GM19395 (cell line): ENCODE results near the gene GSTA2.
"Not testable (repeated sequence)": the region's sequence is repeated elsewhere in the genome, so short reads cannot be mapped to it uniquely, and the experiment has no call there.

Experiments used
- ATAC-seq: cut with Tn5 transposase; IDR thresholded peaks from one replicate; pipeline ENCODE4 v1.9.1; 2021; ENCODE audit warnings: mild to moderate bottlenecking, moderate library complexity; ENCODE audit not compliant: unreplicated experiment

Gene GSTA2

DNA sequence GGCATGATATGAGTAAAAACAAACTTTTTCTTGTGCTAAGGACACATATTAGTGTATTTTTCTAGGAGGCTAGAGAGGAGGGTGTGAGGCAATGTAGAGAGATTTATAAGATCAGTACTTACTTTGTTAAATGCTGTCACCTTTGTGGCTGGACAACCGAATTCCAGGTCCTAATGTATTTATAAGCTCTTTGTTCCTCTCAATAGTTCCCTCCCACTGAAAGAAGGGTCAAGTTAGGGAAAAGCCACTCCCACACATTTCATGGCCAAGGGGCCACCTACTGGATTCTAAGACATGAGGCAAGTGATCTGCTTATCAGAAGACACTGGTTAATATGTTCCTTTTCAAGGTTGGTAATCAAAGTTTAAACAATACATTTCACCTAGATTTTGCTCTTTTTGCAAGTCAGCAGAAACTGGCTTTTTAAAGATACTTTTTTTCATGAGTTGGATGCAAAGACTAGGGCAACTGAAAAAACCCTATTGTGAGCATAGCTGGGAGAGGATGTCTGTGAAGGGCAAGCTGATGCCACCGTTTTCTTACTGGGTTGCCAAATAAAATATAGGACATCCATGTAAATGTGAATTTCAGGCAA is at the start of gene GSTA2:
GSTA2 (minus strand) TSS at position 154 of the 595 bp plus-strand sequence. CDS start 5,528 bp downstream, outside the sequence.
- ATAC-seq = not testable (repeated sequence)

DNA sequence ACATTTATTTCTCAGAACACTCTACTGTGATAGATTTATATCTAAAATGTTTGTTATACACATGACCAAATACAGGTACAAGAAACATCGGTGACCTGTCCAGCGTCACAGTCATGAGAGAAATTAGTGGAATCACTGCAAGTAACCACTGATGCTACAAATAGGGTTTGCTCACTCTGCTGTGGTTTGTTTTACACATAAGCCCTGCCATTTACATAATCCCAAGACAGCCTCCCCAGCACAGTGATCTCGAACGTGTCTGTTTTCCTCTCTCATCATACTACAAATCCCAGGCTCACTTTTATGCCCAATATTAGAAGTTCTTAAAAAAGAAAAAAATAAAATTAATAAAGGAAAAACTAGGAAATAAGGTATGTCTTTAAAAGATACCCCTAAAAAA is 46.5 kb upstream of the GSTA2 start:
- not testable (repeated sequence) for ATAC-seq

DNA sequence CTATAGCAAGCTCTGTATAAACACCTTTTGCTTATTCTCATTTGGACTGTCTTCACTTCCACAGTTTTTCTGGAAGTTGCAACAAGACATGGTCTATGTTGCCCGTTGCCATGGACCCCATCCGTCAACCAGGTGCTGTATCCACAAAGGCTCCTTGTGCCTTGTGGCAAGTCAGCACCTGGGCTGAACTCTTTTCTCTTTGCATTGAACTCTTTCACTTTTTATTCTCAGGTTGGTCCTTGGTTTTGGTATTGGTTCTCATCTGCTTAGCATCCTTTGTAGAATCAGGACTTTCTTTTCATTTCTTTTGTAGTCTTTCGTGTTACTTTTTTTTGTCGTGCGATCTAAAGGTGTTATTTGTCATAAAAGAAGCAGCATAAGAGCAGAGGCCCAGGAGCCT is 45.4 kb upstream of the GSTA2 start:
- no peak for ATAC-seq

DNA sequence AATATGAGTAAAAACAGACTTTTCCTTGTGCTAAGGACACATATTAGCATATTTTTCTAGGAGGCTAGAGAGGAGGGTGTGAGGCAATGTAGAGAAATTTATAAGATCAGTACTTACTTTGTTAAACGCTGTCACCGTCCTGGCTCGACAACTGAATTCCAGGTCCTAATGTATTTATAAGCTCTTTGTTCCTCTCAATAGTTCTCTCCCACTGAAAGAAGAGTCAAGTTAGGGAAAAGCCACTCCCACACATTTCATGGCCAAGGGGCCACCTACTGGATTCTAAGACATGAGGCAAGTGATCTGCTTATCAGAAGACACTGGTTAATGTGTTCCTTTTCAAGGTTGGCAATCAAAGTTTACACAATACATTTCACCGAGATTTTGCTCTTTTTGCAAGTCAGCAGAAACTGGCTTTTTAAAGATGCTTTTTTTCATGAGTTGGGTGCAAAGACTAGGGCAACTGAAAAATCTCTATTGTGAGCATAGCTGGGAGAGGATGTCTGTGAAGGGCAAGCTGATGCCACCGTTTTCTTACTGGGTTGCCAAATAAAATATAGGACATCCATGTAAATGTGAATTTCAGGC is 40.5 kb upstream of the GSTA2 start, which contains the start of gene GSTA1:
GSTA1 (minus strand) TSS at position 149 of the 588 bp plus-strand sequence. CDS start 4,549 bp downstream, outside the sequence.
- ATAC-seq = not testable (repeated sequence)

DNA sequence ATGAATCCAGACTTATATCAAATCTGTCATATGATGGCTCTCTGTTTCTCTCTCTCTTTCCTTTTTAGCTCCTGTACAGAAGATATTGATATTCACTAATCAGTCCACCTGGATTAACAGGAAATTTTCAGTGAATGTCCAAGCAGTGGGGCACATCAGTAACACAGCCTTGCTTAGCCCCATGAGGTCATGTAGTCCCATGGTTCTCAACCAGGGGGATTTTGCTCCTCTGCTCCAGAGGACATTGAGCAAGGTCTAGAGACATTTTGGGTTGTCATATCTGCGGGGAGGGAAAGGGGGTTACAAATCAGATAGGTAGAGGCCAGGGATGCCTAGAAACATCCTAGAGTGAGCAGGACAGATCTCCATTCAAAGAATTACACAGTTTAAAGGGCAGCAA is 39.5 kb upstream of the GSTA2 start:
- ATAC-seq = no peak

DNA sequence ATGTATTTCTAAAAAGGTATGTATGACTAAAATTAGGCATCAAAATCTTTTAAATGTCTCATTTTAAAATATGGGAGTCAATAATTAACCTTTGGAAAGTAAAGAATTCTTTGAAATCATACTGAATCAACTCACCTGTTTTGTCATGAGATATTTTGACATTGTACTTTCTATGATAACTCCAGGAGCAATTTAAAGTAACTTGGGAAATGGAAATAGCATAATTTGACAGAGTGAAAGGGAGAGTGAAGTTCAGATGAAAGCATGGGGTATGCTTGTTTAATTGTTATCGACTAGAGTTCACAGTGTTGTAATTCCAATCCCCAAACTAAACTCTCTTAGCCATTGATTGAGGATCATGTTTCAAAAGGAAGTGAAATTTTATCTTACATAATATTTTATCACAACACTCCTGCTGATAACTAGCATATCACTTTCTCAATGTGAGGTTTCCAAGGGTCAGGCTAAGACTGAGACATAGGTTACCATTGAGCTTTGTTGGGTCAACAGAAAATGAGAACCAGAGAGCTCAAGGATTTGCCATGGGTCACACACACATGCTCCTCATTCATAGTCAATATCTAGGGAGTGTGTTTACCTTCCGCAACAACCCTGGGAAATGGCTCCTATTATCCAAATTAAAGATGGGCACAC is 38.0 kb upstream of the GSTA2 start:
- no peak for ATAC-seq

DNA sequence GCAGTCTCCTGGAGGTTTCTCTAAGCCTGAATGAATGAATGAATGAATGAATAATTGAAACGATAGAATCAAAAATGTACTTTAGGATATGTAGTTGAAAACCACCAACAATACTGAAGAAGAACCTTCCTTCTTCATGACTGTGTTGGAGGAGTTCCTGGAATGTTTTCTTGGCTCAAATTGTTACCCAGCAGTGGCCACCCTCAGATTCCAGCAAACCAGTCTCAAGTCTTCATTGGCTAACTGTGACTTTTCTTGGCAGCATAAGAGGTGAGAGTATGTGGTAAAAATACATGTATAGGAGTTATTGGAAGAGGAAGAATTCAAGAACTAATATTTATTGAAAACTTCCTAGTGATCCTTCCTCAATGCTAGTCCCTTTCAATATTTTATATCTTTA is 36.0 kb upstream of the GSTA2 start:
- not testable (repeated sequence) for ATAC-seq

DNA sequence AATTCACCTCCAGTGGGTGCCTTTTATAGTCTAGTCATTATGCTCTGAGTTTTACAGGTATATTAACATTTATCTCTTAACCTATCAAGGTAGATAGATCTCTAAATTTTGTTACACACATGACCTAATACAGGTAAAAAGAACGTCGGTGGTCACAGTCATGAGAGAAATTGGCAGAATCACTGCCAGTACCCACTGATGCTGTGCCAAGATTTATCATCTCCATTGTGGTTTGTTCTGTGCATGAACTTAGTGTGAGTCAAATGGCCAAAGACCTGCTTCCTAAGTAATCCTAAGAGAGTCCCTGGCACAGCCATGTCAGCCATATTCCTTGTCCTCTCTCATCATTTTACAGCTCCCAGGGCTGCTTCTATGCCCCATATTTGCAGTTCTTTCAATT is 31.1 kb upstream of the GSTA2 start:
- not testable (repeated sequence) for ATAC-seq

DNA sequence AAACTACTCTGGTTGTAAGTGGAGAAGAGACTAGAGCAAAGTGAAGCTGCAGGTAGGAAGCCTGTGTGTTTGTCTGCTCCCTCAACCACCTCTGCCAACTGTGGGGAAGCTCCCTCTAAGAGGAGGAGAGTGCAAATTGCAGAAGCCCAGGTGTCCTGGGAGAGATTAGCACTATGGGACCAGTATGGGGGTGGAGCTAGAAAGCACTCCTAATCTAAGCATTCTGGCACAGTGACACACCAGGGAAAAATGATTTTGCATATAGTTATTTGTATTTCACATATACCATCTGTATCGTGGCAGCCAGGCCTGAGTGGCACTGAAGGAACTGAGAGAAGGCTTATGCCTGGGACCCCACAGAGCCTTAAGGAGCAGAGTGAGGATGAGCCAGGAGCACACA is 27.6 kb upstream of the GSTA2 start:
- ATAC-seq = no peak

DNA sequence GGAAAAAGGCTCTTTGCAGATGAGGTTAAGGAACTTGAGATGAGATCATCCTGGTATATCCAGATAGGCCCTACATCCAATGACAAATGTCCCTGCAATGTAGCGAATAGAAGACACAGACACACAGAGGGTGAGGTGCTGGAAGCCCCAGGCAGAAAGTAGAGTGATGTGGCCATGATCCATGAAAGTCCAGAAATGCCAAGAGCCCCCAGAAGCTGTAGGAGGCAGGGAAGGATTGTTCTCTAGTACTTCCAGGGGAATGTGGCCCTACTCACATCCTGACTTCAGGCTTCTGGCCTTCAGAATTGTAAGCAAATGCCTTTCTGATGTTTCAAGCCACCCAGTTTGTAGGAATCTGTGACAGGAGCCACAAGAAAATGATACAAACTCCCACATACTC is 26.4 kb upstream of the GSTA2 start:
- ATAC-seq = not testable (repeated sequence)

DNA sequence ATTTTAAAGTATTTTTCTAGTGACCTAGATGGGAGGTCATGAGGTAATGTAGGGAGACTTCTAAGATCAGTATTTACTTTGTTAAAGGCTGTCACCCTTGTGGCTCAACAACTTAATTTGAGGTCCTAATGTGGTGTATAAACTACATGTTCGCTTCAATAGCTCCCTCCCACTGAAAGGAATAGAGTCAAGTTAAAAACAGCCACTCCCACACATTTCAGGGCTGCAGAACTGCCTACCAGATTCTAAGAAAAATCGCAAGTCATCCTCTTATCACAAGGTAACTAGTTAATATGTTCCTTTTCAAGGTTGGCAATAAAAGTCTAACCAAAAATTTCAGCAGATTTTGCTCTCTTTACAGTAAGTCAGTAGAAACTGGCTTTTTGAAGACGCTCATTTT is 25.2 kb upstream of the GSTA2 start:
- ATAC-seq = no peak

DNA sequence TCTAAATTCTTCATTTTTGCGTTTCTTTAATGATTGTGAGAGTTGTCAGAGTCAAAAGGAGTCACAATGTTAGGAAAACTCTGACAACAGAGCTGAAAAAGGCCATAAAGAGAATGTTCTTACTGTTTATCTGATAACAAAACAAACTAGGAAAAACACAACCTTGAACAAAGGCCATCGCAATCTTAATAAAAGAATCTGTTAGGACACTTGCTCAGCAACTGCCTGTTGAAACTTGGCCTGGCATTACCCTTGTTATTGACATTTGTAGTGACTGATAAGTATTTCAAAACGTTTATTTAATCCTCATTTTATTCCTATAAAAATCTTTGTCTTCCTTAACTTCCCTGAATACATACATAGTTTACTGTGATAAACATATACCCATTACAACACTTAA is 24.6 kb upstream of the GSTA2 start:
- no peak for ATAC-seq

DNA sequence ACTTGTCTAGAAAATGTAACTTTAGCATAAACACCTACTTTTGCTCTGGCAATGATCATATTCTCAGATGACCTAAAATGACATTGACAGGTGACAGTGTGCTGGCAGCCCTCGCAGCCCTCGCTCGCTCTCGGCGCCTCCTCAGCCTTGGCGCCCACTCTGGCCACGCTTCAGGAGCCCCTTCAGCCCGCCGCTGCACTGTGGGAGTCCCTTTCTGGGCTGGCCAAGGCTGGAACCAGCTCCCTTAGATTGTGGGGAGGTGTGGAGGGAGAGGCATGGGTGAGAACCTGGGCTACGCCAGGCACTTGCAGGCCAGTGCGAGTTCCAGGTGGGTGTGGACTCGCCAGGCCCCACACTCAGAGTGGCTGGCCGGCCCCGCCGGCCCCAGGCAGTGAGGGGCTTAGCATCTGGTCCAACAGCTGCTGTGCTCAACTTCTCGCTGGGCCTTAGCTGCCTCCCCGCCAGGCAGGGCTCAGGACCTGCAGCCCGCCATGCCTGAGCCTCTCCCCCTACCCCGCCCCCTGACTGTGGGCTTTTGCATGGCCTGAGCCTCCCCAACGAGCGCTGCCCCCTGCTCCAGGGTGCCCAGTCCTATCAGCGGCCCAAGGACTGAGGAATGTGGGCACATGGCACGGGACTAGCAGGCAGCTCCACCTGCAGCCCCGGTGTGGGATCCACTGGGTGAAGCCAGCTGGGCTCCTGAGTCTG is 23.1 kb upstream of the GSTA2 start:
- no peak for ATAC-seq

DNA sequence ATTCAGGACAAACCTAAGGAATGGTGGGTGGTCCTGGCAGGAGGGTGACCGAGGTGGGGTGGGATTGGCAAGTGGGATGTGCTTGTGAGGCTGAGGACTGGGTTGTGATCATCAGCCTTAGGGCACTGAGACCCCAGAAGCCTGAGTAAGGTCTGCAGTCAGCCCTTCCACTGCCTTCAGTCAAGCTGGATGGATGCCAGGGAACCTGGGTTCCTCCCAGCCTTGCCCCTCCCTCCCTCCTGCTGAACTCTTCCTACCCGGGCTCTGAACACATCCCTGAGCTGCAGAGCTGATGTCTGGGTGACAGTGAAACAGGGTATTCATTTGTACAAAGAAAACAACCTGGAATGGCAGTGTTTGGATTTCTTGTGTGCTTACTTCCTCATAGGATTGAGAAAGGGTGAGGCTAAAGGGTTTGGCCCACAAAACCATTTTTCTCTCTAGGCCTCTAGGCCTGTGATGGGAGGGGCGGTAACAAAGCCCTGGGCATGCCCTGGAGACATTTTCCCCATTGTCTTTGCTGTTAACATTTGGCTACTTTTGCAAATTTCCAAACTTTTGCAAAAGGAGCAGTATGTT is 19.5 kb upstream of the GSTA2 start:
- not testable (repeated sequence) for ATAC-seq

DNA sequence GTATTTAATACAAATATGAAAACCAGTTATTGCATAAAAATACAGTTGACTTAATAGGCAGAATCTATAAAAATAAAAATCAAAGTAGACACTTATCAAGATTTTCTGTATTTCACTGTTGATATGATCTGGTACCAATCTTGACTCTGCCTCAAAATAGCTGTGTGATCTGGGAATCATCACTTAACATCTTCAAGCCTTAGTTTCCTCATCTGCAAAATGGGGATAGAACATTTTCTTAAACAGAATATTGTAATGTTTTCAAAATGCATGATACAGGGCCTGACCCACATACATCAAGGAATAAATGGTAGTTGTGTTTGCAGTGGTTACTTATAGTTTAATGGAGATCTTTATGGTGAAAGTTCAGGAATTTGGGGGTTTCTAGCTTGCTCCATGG is 18.9 kb upstream of the GSTA2 start:
- not testable (repeated sequence) for ATAC-seq

DNA sequence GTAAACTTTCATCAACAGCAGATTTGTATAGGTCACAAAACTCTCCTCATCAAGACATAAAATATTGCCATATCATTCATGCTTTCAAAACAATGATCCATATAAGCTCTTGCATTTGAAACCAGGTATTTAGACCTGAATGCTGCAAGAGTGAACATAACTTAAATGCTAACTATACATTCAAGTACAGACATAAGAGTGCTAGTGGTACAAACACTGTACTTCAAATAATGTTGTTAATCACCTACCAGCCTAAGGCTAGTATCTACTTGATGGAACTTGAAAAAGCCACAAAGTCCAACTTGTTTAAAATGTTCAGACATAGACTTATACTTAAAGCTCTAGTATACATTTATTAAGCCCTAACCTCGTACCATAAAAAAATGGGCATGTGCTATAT is 16.0 kb upstream of the GSTA2 start:
- no peak for ATAC-seq

DNA sequence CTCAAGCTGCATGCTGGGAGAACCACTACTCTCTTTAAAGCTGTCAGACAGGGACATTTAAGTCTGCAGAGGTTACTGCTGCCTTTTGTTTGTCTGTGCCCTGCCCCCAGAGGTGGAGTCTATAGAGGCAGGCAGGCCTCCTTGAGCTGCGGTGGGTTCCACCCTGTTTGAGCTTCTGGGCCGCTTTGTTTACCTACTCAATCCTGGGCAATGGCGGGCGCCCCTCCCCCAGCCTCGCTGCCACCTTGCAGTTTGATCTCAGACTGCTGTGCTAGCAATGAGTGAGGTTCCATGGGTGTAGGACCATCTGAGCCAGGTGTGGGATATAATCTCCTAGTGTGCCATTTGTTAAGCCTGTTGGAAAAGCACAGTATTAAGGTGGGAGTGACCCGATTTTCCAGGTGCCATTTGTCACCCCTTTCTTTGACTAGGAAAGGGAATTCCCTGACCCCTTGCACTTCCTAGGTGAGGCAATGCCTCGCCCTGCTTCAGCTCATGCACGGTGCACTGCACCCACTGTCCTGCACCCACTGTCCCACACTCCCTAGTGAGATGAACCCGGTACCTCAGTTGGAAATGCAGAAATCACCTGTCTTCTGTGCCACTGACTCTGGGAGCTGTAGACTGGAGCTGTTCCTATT is 13.6 kb upstream of the GSTA2 start:
- not testable (repeated sequence) for ATAC-seq

DNA sequence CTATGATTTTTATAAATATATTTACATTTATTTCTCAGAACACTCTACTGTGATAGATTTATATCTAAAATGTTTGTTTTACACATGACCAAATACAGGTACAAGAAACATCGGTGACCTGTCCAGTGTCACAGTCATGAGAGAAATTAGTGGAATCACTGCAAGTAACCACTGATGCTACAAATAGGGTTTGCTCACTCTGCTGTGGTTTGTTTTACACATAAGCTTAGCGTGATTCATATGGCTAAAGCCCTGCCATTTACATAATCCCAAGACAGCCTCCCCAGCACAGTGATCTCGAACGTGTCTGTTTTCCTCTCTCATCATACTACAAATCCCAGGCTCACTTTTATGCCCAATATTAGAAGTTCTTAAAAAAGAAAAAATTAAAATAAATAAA is 6.1 kb upstream of the GSTA2 start:
- ATAC-seq = not testable (repeated sequence)

DNA sequence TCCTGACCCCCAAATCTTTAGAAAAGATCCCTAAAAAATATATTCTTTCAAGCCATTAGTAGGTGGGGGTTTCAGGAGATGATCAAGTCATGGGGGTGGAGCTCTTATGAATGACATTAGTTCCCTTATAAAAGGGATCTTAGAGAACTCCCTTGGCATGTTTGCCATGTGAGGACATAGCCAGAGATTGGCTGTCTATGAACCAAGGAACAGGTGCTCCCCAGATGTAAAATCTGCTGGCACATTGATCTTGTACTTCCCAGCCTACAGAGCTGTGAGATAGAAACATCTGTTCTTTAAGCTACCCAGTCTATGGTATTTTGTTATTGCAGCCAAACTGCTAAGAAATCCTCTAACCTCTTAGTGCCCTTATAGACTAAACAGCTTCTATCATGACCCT is 4.4 kb upstream of the GSTA2 start:
- not testable (repeated sequence) for ATAC-seq

DNA sequence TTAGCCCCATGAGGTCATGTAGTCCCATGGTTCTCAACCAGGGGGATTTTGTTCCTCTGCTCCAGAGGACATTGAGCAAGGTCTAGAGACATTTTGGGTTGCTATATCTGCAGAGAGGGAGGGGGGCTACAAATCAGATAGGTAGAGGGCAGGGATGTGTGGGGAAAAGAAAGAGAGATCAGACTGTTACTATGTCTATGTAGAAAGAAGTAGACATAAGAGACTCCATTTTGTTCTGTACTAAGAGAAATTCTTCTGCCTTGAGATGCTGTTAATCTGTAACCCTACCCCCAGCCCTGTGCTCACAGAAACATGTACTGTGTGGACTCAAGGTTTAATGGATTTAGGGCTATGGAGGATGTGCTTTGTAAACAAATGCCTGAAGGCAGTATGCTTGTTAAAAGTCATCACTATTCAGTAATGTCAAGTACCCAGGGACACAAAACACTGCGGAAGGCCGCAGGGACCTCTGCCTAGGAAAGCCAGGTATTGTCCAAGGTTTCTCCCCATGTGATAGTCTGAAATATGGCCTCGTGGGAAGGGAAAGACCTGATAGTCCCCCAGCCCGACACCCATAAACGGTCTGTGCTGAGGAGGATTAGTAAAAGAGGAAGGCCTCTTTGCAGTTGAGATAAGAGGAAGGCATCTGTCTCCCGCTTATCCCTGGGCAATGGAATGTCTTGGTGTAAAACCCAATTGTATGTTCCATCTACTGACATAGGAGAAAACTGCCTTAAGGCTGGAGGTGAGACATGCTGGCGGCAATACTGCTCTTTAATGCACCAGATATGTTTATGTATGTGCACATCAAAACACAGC is 1.4 kb downstream of the GSTA2 start:
- ATAC-seq = not testable (repeated sequence)
